Gastroesophageal sphincter (tissue), 3 donors: Measurements from ENCODE around the gene POLR3G.

Source experiments
- EP300 ChIP-seq: sonication (generic); formaldehyde crosslinking; IDR thresholded peaks from one replicate; pipeline ENCODE4 v1.6.1; 2017; ENCODE audit warnings: antibody characterized with exemption, mild to moderate bottlenecking
- POLR2A ChIP-seq, 2 donors: fragments of 450-650 bp; IDR thresholded peaks; one replicate each; pipeline ENCODE4 v1.6.1; 2017; ENCODE audit warnings: antibody characterized with exemption in 2 of 2, mild to moderate bottlenecking in 2 of 2, moderate library complexity in 1 of 2
- POLR2AphosphoS5 ChIP-seq: sonication (generic); formaldehyde crosslinking; IDR thresholded peaks from one replicate; pipeline ENCODE4 v1.6.1; 2017; ENCODE audit warnings: antibody characterized with exemption
- TF ChIP-seq, protein P1 (sequence below), 4 experiments: fragments of 200-600 bp in 2 of 4; fragments of 450-650 bp in 2 of 4; sonication (generic) in 1 of 4; IDR thresholded peaks; one replicate each; pipeline ENCODE4 v1.5.1; 2017 to 2019; ENCODE audit warnings: antibody characterized with exemption in 4 of 4, mild to moderate bottlenecking in 2 of 4, moderate library complexity in 2 of 4

DNA sequence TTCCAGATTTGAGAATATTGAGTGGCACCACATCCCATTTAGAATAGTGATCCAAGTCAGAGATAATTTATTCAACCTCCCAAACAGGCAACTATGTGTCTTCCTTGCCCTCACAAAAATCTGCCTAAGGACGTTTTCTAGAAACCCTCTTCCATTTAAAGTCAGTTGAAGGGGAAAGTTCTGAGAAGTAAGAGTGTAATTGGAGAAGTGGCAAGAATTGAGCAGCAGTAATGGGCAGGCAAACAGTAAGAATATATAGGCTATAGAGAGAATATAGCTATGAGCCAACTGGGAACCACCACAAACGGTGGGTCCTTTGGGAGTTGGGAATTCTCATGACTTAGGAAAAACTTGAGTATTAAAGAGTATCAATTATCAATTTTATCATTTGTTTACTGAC, 34.0 kb upstream of the POLR3G start:
- TF ChIP-seq POLR2AphosphoS5, result no peak
- TF ChIP-seq, protein P1, sequence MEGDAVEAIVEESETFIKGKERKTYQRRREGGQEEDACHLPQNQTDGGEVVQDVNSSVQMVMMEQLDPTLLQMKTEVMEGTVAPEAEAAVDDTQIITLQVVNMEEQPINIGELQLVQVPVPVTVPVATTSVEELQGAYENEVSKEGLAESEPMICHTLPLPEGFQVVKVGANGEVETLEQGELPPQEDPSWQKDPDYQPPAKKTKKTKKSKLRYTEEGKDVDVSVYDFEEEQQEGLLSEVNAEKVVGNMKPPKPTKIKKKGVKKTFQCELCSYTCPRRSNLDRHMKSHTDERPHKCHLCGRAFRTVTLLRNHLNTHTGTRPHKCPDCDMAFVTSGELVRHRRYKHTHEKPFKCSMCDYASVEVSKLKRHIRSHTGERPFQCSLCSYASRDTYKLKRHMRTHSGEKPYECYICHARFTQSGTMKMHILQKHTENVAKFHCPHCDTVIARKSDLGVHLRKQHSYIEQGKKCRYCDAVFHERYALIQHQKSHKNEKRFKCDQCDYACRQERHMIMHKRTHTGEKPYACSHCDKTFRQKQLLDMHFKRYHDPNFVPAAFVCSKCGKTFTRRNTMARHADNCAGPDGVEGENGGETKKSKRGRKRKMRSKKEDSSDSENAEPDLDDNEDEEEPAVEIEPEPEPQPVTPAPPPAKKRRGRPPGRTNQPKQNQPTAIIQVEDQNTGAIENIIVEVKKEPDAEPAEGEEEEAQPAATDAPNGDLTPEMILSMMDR (IDR thresholded peaks at IDR 0.05), result no peak
- no peak for TF ChIP-seq EP300
- TF ChIP-seq POLR2A (IDR thresholded peaks at IDR 0.05), result no peak
